Measurements from ENCODE around the gene CNPY4.

GRCh38 chr7:100106633-100107032 lies 12.8 kb upstream of the CNPY4 start:
- TF ChIP-seq EP300 (conservative IDR thresholded peaks at IDR 0.05; ENCODE audit: poor library complexity, severe bottlenecking): no peak
- no peak for TF ChIP-seq EZH2 (IDR thresholded peaks at IDR 0.05; ENCODE audit: borderline replicate concordance, insufficient read depth, low read length, poor library complexity, severe bottlenecking)
